GM12873 (cell line): ENCODE results near the gene NR2F1-AS1.

Experiments
- TF ChIP-seq, protein P1 (sequence below): IDR thresholded peaks from 2 replicates; pipeline ENCODE4 v1.5.1; 2012; ENCODE audit warnings: low read depth, mild to moderate bottlenecking, moderate library complexity, low read length, control low read depth; ENCODE audit not compliant: insufficient read depth; ENCODE audit errors: missing control alignments

NR2F1-AS1 gene

DNA sequence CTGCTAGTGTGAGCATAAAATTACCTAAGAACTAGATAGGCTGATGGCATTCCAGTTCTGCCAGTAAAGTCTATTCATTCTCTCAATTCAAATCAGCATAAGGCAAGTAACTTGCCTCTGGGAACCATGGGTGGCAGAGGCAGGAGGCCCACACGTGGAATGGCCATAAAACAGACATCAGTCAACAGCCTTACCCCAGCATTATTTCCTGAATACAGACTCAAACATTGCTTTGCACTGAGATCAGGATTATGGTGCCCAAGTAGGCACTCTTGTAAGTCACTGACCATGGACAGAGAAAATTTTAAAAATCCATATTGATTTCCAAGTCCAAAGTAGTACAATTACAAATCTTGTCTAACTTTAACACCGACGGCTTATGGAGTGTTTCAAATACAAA lies 157.7 kb downstream of the NR2F1-AS1 start:
- TF ChIP-seq, protein P1, sequence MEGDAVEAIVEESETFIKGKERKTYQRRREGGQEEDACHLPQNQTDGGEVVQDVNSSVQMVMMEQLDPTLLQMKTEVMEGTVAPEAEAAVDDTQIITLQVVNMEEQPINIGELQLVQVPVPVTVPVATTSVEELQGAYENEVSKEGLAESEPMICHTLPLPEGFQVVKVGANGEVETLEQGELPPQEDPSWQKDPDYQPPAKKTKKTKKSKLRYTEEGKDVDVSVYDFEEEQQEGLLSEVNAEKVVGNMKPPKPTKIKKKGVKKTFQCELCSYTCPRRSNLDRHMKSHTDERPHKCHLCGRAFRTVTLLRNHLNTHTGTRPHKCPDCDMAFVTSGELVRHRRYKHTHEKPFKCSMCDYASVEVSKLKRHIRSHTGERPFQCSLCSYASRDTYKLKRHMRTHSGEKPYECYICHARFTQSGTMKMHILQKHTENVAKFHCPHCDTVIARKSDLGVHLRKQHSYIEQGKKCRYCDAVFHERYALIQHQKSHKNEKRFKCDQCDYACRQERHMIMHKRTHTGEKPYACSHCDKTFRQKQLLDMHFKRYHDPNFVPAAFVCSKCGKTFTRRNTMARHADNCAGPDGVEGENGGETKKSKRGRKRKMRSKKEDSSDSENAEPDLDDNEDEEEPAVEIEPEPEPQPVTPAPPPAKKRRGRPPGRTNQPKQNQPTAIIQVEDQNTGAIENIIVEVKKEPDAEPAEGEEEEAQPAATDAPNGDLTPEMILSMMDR, result no peak

DNA sequence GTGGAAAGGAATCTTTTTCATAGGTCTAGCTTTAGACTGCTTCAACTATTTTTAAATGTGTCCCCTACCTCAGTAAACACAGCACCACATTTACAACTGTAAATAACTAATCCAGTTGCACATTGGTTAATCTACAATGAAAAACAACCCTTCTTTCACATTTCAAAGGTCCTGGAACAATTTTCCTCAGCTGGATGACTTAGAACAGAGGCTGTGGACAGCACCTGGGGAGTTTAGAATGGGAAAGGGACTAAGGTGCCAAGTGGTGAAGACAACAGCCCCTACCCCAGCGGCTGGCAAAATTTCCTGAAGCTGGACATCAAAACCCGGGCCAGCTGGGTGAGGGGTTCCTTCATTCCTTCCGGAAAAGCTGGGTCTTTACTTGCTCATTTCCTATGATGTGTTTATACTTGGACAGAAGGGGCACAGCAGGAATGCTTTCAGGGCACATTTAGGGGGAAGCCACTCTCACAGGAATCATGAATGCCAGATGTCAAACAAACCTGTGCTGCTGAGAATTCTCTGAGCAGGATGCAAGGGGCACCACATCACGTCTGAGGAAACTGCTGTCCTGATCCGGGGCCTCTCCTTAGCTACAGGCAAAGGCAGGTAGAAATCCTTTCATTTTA lies 158.3 kb downstream of the NR2F1-AS1 start:
- TF ChIP-seq, protein P1, result no peak

DNA sequence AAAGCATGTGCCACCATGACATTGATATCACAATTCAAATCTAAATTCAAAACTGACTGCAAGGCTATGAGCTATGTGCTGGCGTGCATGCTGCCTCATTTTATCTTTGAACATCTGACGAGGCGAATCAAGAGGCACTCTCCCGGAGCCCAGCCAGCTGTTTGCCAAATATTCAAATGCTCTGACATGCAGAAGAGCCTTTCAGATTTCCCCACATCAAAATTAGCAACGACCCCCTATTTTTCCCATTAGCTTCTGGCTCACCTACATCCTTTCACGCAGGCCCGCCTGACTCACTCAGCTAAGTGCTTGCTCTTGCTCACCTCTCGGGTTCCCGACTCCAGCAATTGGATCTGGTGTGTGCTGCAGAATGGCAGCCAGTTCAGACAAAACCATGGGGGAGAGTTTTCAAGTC lies 159.0 kb downstream of the NR2F1-AS1 start:
- TF ChIP-seq, protein P1, result no peak

DNA sequence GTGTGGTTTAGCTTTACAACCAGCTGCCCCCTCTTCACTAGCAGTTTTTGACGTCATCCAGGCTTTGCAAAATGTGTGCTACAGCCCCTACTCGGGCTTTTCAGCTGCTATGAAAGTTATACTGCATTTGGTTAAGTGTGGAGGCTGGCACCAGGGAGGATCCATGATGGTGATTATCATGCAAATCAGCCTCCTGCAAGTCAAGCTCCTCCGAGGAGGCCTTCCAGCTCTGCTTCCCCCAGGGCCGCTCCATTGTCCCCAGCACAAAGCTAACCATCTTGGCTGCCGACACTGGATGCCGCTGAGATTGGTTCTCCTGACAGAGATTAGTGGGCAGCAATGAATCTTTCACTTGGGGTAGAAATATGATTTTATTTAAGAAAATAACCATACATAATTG lies 159.6 kb downstream of the NR2F1-AS1 start:
- TF ChIP-seq, protein P1, result no peak

DNA sequence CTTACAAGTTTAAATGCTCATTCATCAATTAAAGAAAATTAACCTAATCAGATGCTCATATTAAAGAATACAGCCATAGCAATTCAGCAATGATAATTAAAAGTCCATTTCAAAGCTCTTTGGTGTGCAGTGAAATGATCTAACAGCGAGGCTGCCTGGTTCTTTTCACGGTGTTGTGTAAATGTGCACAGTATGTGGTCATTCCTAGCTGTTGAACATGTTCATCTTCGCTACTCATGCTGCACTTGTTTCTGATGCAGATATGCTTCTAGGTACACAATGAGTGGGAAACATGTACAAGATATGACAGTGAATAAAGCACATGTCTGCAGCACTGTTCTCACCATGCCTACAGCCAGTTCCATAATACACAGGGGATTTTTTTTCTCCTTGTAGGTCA lies 163.5 kb downstream of the NR2F1-AS1 start:
- TF ChIP-seq, protein P1, result no peak

DNA sequence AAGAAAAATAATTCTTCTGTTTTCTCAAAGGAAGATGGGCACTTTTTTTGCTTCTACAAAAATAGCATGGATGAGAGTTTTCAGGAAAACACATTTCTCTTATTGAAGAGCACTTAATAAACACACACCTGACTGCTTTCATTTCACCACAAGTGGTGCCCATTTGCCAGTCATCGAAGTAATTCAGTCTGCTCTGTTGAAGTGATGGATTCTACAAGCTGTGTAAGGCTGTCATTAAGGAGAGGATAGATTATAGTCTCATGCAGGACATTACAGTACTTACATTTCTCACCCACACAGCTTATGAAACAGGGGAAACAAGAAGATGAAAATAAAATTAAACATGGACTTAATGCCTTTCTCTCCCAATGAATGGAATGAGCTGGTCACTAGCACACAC lies 165.2 kb downstream of the NR2F1-AS1 start:
- TF ChIP-seq, protein P1, result no peak

DNA sequence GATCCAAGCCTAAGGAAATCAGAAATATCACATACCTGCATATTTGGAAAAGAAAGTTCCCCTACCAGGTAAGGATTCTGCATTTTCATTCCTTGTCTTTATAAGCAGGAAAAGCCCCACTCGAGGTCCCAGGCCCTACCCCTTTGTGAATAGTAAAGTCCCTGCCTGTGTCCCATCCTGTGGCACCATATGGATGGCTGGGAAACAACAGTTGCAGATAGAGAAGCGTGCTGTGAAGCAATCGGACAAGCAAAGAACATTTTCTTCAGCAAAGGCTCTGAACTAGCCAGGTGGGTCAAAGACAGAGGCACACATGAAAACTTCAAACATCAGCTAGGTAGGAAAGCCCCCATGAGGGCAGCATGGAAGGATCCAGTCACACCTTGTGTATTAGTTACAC lies 169.3 kb downstream of the NR2F1-AS1 start:
- TF ChIP-seq, protein P1, result no peak
